PC-3 (cell line): ENCODE measurements around the gene IQSEC1. TPM values are rescaled to one million over a fixed set of nuclear protein-coding genes. Genes with fewer than 3 reads are reported as not detected.

Experiments
- ATAC-seq: fragments of 200-7000 bp; cut with Tn5 transposase; 2 replicates; pipeline ENCODE4 v1.9.1; 2020; ENCODE audit warnings: mild to moderate bottlenecking, moderate library complexity
- BruUV-seq: library from RNA; stranded (reverse); fragments of 400-500 nt; replicated peaks from 2 replicates; lab custom pipeline; 2021; lab: Mats Ljungman, UMichigan
- CTCF ChIA-PET: fragments of 300-600 bp; sonication (Branson Sonifier 250); formaldehyde crosslinking; loops from one replicate; lab custom pipeline; 2022; ENCODE audit warnings: antibody characterized with exemption; lab: Charles Lee
- POLR2A ChIA-PET: fragments of 300-600 bp; sonication (Branson Sonifier 250); formaldehyde crosslinking; loops from one replicate; lab custom pipeline; 2022; ENCODE audit warnings: antibody characterized with exemption; ENCODE audit not compliant: unreplicated experiment; lab: Charles Lee
- DNase-seq: peaks from one replicate; pipeline ENCODE4 v3.0.0-alpha.2; 2015
- H2AFZ ChIP-seq: fragments of 300-600 bp; sonication (generic); 2 replicates; pipeline ENCODE4 v1.6.0; 2016; ENCODE audit warnings: antibody characterized with exemption, low read length
- H3F3A ChIP-seq: fragments of 300-600 bp; sonication (generic); one replicate; pipeline ENCODE4 v1.6.0; 2017; ENCODE audit warnings: antibody characterized with exemption, low read length, control low read depth, mild to moderate bottlenecking; ENCODE audit not compliant: unreplicated experiment
- H3K27ac ChIP-seq: fragments of 300-600 bp; sonication (generic); 2 replicates; pipeline ENCODE4 v1.5.1; 2016; ENCODE audit warnings: mild to moderate bottlenecking, low read length
- H3K27me3 ChIP-seq: fragments of 300-600 bp; sonication (generic); 2 replicates; pipeline ENCODE4 v1.6.1; 2016; ENCODE audit warnings: low read length, mixed read lengths
- H3K36me3 ChIP-seq: fragments of 300-600 bp; sonication (generic); 2 replicates; pipeline ENCODE4 v1.6.1; 2016; ENCODE audit warnings: low read depth, mixed run types, low read length, mixed read lengths
- H3K4me1 ChIP-seq: fragments of 300-600 bp; sonication (generic); 2 replicates; pipeline ENCODE4 v1.5.1; 2016; ENCODE audit warnings: low read length; ENCODE audit not compliant: insufficient read depth
- H3K4me2 ChIP-seq: fragments of 300-600 bp; sonication (generic); 2 replicates; pipeline ENCODE4 v1.6.0; 2016; ENCODE audit warnings: low read length
- H3K4me3 ChIP-seq: fragments of 300-600 bp; sonication (generic); 2 replicates; pipeline ENCODE4 v1.5.1; 2016; ENCODE audit warnings: mild to moderate bottlenecking, low read length, mixed read lengths
- H3K79me2 ChIP-seq: fragments of 300-600 bp; sonication (generic); 2 replicates; pipeline ENCODE4 v1.6.1; 2017; ENCODE audit warnings: low read length, mixed read lengths
- H3K9ac ChIP-seq: fragments of 300-600 bp; sonication (generic); 2 replicates; pipeline ENCODE4 v1.6.0; 2016; ENCODE audit warnings: mild to moderate bottlenecking, low read length
- H3K9me2 ChIP-seq: fragments of 300-600 bp; sonication (generic); replicated peaks from 2 replicates; pipeline ENCODE4 v1.6.1; 2016; ENCODE audit warnings: mixed run types, low read length, mixed read lengths
- H3K9me3 ChIP-seq: fragments of 300-600 bp; sonication (generic); 2 replicates; pipeline ENCODE4 v1.6.1; 2016; ENCODE audit warnings: low read length, mixed read lengths
- H4K20me1 ChIP-seq: fragments of 300-600 bp; sonication (generic); 2 replicates; pipeline ENCODE4 v1.6.1; 2016; ENCODE audit warnings: low read length, mixed read lengths
- CTCF ChIP-seq: fragments of 300-600 bp; sonication (generic); conservative IDR thresholded peaks from 2 replicates; pipeline ENCODE4 v1.5.1; 2017; ENCODE audit warnings: antibody characterized with exemption, low read depth, mild to moderate bottlenecking, low read length
- EZH2 ChIP-seq: fragments of 300-600 bp; sonication (generic); IDR thresholded peaks from one replicate; pipeline ENCODE4 v1.6.1; 2017; ENCODE audit warnings: antibody characterized with exemption, mild to moderate bottlenecking, low read length; ENCODE audit not compliant: unreplicated experiment
- EZH2phosphoT487 ChIP-seq: fragments of 300-600 bp; sonication (generic); IDR thresholded peaks from 2 replicates; pipeline ENCODE4 v1.6.1; 2018; ENCODE audit warnings: mild to moderate bottlenecking, antibody characterized with exemption, low read length, borderline replicate concordance
- intact Hi-C: fragments of 100-400 bp; cut with micrococcal nuclease; formaldehyde crosslinking; loops from 2 replicates; pipeline ENCODE4 v1.9.0; 2023
- total RNA-seq: library from RNA; depleted of rRNA; stranded (reverse); fragments of >200 nt; gene quantifications from 2 replicates; pipeline ENCODE4 v1.2.3, GENCODE V29; 2014

The IQSEC1 gene
- total RNA-seq, 1 experiment from 2014 or later, result 37.9 TPM

DNA sequence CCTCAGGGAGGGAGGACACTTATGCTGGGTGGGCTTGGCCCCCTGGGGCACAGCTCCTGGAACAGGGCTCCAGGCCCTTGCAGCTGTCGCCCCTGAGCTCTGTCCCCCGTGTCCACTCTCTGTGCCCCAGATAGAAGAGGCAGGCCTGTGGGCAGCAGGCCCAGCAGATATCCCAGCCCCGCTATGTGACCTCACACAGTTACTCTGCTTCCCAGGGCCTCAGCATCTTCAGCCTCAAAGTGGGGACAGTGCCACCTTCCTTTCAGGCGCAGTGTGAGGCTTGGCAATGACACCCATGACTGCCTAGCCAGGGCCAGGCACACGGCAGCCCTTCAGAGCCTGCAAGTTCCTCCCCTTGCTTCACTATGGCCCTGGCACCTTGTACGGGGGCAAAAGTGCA is 98.4 kb downstream of the IQSEC1 start:
- no peaks in the 10 kb centered on the region for H3K4me1 ChIP-seq
- CTCF ChIA-PET, result interaction anchor here (0.6 kb wide), 1 partner anchor 10 kb away, joined by 3 read pairs; no protein-coding TSS in a partner anchor
- H4K20me1 ChIP-seq, result no peaks in the 10 kb centered on the region
- no peaks in the 10 kb centered on the region for H3K9me3 ChIP-seq
- BruUV-seq, result no TSS peak
- H3K79me2 ChIP-seq, result no peaks in the 10 kb centered on the region
- no peaks in the 10 kb centered on the region for H3K9me2 ChIP-seq
- H3K27me3 ChIP-seq, result no peaks in the 10 kb centered on the region
- no peak overlapping the region for H2AFZ ChIP-seq
- no peak overlapping the region for H3K9ac ChIP-seq
- TF ChIP-seq CTCF (no peak), EZH2 (no peak), EZH2phosphoT487 (no peak)
- ATAC-seq (no peak), DNase-seq (no peak)
- H3K4me3 ChIP-seq, result no peak overlapping the region
- intact Hi-C loops, result no loop called here
- H3F3A ChIP-seq, result no peaks in the 10 kb centered on the region
- no peak overlapping the region for H3K4me2 ChIP-seq
- H3K36me3 ChIP-seq, result no peaks in the 10 kb centered on the region
- POLR2A ChIA-PET, result no interaction called here
- H3K27ac ChIP-seq, result no peak overlapping the region

DNA sequence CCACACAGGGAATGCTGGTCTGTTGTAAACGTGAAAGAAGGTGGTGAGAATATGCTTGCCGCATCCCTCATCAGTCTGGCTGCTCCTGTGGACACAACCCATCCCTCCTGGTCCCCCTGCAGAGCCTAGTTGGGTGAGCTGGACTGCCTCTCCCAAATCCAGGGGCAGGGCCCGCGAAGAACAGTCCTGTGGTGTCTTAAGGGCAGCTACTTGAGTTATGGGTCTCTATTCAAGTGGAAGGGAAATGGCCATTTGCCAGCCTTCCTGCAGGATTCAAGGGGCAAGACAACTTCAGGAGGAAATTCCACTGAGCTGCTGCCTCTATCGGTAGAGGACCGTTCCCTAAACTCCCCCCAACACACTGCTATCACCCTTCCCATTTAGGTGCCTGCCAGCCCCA is 98.9 kb downstream of the IQSEC1 start:
- Histone ChIP-seq H3K4me1 (no peaks in the 10 kb centered on the region), H2AFZ (no peak overlapping the region), H3K36me3 (no peaks in the 10 kb centered on the region), H3K9ac (no peak overlapping the region), H3K4me2 (no peak overlapping the region), H3K79me2 (no peaks in the 10 kb centered on the region), H3F3A (no peaks in the 10 kb centered on the region), H4K20me1 (no peaks in the 10 kb centered on the region), H3K27ac (no peak overlapping the region), H3K9me2 (no peaks in the 10 kb centered on the region), H3K27me3 (no peaks in the 10 kb centered on the region), H3K9me3 (no peaks in the 10 kb centered on the region), H3K4me3 (no peak overlapping the region)
- intact Hi-C loops, result no loop called here
- no TSS peak for BruUV-seq
- ChIA-PET CTCF (interaction anchor here (0.6 kb wide), 1 partner anchor 10 kb away, joined by 3 read pairs; no protein-coding TSS in a partner anchor), POLR2A (no interaction called here)
- TF ChIP-seq EZH2 (no peak), EZH2phosphoT487 (no peak), CTCF (no peak)
- no peak for DNase-seq
- ATAC-seq, result no peak

DNA sequence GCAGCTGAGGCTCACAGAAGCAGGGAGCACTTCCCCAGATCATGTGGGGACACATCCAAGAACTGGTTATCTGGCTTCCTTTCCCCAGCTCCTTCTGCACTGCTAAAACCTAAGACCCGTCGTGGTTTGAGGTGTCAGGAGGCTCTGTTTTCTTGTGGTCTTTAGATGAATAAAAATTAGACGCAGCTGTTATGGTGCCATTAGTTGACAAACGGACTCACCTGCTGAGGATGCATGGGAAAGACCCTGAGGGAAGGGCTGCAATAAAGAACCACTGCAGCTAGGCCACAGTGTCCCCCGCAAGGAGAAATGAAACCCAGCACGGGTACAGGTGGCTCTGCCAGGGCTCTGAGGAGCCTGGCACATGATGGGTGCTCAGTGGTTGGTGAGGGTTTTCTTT is 99.4 kb downstream of the IQSEC1 start:
- H2AFZ ChIP-seq, result no peak overlapping the region
- no peak overlapping the region for H3K4me3 ChIP-seq
- no peak overlapping the region for H3K27ac ChIP-seq
- H3K9me3 ChIP-seq, result no peaks in the 10 kb centered on the region
- H3K9ac ChIP-seq, result no peak overlapping the region
- H4K20me1 ChIP-seq, result no peaks in the 10 kb centered on the region
- no peaks in the 10 kb centered on the region for H3K36me3 ChIP-seq
- ATAC-seq (no peak), DNase-seq (no peak)
- H3K4me1 ChIP-seq, result no peaks in the 10 kb centered on the region
- CTCF ChIA-PET, result no interaction called here
- TF ChIP-seq CTCF (no peak), EZH2 (no peak), EZH2phosphoT487 (no peak)
- intact Hi-C loops, result no loop called here
- no peaks in the 10 kb centered on the region for H3K27me3 ChIP-seq
- no peaks in the 10 kb centered on the region for H3K79me2 ChIP-seq
- H3F3A ChIP-seq, result no peaks in the 10 kb centered on the region
- no peaks in the 10 kb centered on the region for H3K9me2 ChIP-seq
- POLR2A ChIA-PET, result interaction anchor here (0.6 kb wide), 1 partner anchor 11 kb away, joined by 3 read pairs; no protein-coding TSS in a partner anchor
- BruUV-seq, result no TSS peak
- no peak overlapping the region for H3K4me2 ChIP-seq
